Uterus (tissue), 4 donors: ENCODE results near the gene SERPINA12. TPM values are rescaled to one million over a fixed set of nuclear protein-coding genes. Genes with fewer than 3 reads are reported as not detected.
"Not testable (repeated sequence)": the region's sequence is repeated elsewhere in the genome, so short reads cannot be mapped to it uniquely, and the experiment has no call there.

ENCODE experiments used
- DNase-seq, 2 donors: peaks; one replicate each; pipeline ENCODE4 v3.0.0-alpha.2; 2019 to 2020
- H3K27ac ChIP-seq, 2 donors: fragments of 200-600 bp; sonication (generic); 1 replicate in 1 of 2; 2 replicates in 1 of 2; pipeline ENCODE4 v1.5.1; 2016 to 2018
- H3K27me3 ChIP-seq, 2 donors: fragments of 200-600 bp; sonication (generic); one replicate each; pipeline ENCODE4 v1.5.1; 2018 to 2019; ENCODE audit warnings: control low read depth in 1 of 2
- H3K36me3 ChIP-seq, 2 donors: fragments of 200-600 bp; sonication (generic); one replicate each; pipeline ENCODE4 v1.5.1; 2019; ENCODE audit warnings: control low read depth in 1 of 2
- H3K4me1 ChIP-seq, 2 donors: fragments of 200-600 bp; sonication (generic); one replicate each; pipeline ENCODE4 v1.5.1; 2018 to 2019; ENCODE audit warnings: control low read depth in 1 of 2
- H3K4me3 ChIP-seq, 2 donors: fragments of 200-600 bp; sonication (generic); 1 replicate in 1 of 2; 2 replicates in 1 of 2; pipeline ENCODE4 v1.5.1; 2018 to 2019; ENCODE audit warnings: mild to moderate bottlenecking in 1 of 2
- H3K9me3 ChIP-seq, 2 donors: fragments of 200-600 bp; sonication (generic); one replicate each; pipeline ENCODE4 v1.5.1; 2019; ENCODE audit warnings: control low read depth in 1 of 2
- POLR2A ChIP-seq, 2 donors: fragments of 450-650 bp; IDR thresholded peaks; one replicate each; pipeline ENCODE4 v1.6.1; 2016; ENCODE audit warnings: antibody characterized with exemption in 2 of 2, mild to moderate bottlenecking in 1 of 2, moderate library complexity in 1 of 2
- intact Hi-C: fragments of 100-400 bp; cut with DNase I; formaldehyde crosslinking; loops from one replicate; pipeline ENCODE4 v1.15.1; 2023; ENCODE audit warnings: low total_unique reads
- total RNA-seq, 4 donors: library from RNA; depleted of rRNA in 3 of 4; stranded (reverse); fragments of >200 nt in 3 of 4; gene quantifications; one replicate each; pipeline versions ENCODE4 v1.1.0 to v1.2.4, GENCODE V29; 2014 to 2023
- TF ChIP-seq, protein P1 (sequence below), 4 experiments: fragments of 200-600 bp in 2 of 4; fragments of 450-650 bp in 2 of 4; sonication (generic) in 2 of 4; IDR thresholded peaks; one replicate each; pipeline ENCODE4 v1.5.1; 2016 to 2019; ENCODE audit warnings: antibody characterized with exemption in 4 of 4, mild to moderate bottlenecking in 2 of 4, moderate library complexity in 1 of 4
- donor health status: DM: yes; HTN: yes; CAD: no.

The SERPINA12 gene
- total RNA-seq, 4 donors from 2014 or later, result not detected

DNA sequence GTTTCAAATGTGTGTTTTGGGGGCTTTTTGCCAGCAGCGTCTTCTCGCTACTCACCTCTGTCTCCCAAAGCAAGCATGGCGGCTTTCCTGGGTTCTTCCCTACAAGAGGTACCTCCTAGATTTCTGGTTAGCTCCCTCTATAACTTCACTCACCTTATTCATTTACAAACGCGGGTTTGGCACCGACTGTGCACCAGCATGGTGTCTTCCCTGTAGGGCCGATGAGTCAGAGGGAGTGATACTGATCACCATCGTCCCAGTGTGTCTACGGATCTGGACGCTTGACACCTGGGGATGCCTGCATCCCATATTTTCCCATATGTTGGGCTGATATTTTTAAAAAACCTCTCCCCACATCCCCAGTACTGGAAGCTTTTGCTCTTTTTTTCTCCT, 8.0 kb upstream of the SERPINA12 start:
- Histone ChIP-seq H3K4me3 (no peak overlapping the region), H3K27ac (no peak overlapping the region), H3K9me3 (no peaks in the 10 kb centered on the region), H3K36me3 (no peaks in the 10 kb centered on the region), H3K4me1 (no peaks in the 10 kb centered on the region), H3K27me3 (no peaks in the 10 kb centered on the region)
- intact Hi-C loops, result no loop called here
- no peak for DNase-seq
- TF ChIP-seq, protein P1, sequence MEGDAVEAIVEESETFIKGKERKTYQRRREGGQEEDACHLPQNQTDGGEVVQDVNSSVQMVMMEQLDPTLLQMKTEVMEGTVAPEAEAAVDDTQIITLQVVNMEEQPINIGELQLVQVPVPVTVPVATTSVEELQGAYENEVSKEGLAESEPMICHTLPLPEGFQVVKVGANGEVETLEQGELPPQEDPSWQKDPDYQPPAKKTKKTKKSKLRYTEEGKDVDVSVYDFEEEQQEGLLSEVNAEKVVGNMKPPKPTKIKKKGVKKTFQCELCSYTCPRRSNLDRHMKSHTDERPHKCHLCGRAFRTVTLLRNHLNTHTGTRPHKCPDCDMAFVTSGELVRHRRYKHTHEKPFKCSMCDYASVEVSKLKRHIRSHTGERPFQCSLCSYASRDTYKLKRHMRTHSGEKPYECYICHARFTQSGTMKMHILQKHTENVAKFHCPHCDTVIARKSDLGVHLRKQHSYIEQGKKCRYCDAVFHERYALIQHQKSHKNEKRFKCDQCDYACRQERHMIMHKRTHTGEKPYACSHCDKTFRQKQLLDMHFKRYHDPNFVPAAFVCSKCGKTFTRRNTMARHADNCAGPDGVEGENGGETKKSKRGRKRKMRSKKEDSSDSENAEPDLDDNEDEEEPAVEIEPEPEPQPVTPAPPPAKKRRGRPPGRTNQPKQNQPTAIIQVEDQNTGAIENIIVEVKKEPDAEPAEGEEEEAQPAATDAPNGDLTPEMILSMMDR (IDR thresholded peaks at IDR 0.05), result no peak
- no peak for TF ChIP-seq POLR2A (IDR thresholded peaks at IDR 0.05)

GRCh38 chr14:94515856-94516255, 6.6 kb upstream of the SERPINA12 start:
- Histone ChIP-seq H3K4me3 (no peak overlapping the region), H3K27ac (no peak overlapping the region), H3K36me3 (no peaks in the 10 kb centered on the region), H3K27me3 (no peaks in the 10 kb centered on the region), H3K4me1 (no peaks in the 10 kb centered on the region), H3K9me3 (no peaks in the 10 kb centered on the region)
- intact Hi-C loops, result no loop called here
- no peak for TF ChIP-seq POLR2A (IDR thresholded peaks at IDR 0.05)
- TF ChIP-seq, protein P1 (IDR thresholded peaks at IDR 0.05), result no peak
- no peak for DNase-seq

GRCh38 chr14:94515426-94515825, 6.2 kb upstream of the SERPINA12 start:
- Histone ChIP-seq H3K4me1 (no peaks in the 10 kb centered on the region), H3K27ac (no peak overlapping the region), H3K27me3 (no peaks in the 10 kb centered on the region), H3K9me3 (no peaks in the 10 kb centered on the region), H3K4me3 (no peak overlapping the region), H3K36me3 (no peaks in the 10 kb centered on the region)
- TF ChIP-seq, protein P1 (IDR thresholded peaks at IDR 0.05), result no peak
- no peak for TF ChIP-seq POLR2A (IDR thresholded peaks at IDR 0.05)
- intact Hi-C loops, result no loop called here
- no peak for DNase-seq

DNA sequence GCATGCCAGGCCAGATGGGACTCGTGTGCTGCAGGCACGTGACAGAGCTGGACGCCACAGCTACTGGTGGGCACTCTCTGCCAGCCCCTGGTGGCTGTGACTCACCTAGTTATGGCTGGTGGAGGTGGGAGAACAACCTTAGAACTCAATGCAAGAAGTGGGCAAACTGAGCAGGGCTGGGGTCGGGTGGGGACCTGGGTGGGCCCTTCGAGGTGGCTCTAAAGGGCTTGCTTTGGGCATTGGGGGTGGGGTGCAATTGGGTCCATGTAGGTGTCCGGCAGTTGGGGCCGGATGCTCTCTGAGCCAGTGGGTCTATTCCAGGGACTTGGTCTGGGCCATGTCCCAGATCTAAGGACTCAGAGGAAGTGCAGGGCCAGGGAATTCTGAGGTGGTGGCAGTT, 5.1 kb upstream of the SERPINA12 start:
- intact Hi-C loops, result no loop called here
- DNase-seq, result no peak
- no peaks in the 10 kb centered on the region for H3K36me3 ChIP-seq
- no peak overlapping the region for H3K27ac ChIP-seq
- H3K27me3 ChIP-seq, result no peaks in the 10 kb centered on the region
- TF ChIP-seq, protein P1 (IDR thresholded peaks at IDR 0.05), result no peak
- no peak for TF ChIP-seq POLR2A (IDR thresholded peaks at IDR 0.05)
- H3K9me3 ChIP-seq, result no peaks in the 10 kb centered on the region
- no peaks in the 10 kb centered on the region for H3K4me1 ChIP-seq
- no peak overlapping the region for H3K4me3 ChIP-seq

DNA sequence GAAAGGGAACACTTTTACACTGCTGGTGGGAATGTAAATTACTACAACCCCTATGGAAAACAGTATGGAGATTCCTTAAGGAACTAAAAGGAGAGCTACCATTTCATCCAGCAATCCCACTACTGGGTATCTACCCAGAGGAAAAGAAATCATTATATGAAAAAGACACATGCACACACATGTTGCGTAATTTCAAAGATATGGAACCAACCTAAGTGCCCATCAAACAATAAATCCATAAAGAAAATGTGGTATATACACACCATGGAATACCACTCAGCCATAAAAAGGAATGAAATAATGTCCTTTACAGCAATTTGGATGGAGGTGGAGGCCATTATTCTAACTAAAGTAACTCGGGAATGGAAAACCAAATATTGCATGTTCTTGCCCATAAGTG, 1.2 kb upstream of the SERPINA12 start:
- H3K9me3 ChIP-seq, H3K4me1 ChIP-seq, H3K36me3 ChIP-seq, H3K4me3 ChIP-seq, H3K27me3 ChIP-seq, DNase-seq, intact Hi-C loops, H3K27ac ChIP-seq: not testable (repeated sequence)

DNA sequence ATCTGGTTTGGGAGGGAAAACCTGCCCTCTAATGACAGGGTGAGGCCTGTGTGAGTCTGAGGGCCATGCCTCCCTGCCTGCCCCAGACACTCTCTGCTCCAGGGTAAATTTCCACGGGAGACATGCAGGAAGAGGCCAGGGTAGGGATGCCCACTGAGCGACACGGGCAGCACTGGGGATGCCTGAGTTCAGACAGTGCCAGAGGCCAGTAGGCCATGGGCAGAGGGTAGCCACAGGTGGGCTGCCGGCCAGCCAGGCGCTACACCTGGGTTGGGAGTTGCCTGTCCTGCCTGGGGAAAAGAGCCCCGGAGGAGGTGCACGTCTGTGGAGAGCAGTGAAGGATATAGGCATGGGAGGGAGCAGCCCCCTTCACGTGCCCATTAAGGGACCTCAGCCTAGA, 3.6 kb downstream of the SERPINA12 start:
- H3K9me3 ChIP-seq, result no peaks in the 10 kb centered on the region
- no peak overlapping the region for H3K4me3 ChIP-seq
- no peaks in the 10 kb centered on the region for H3K36me3 ChIP-seq
- intact Hi-C loops, result no loop called here
- H3K4me1 ChIP-seq, result no peaks in the 10 kb centered on the region
- TF ChIP-seq POLR2A (IDR thresholded peaks at IDR 0.05), result no peak
- TF ChIP-seq, protein P1 (IDR thresholded peaks at IDR 0.05), result no peak
- no peaks in the 10 kb centered on the region for H3K27me3 ChIP-seq
- no peak for DNase-seq
- H3K27ac ChIP-seq, result no peak overlapping the region
